Neural cell (in vitro differentiated cells): Measurements from ENCODE around the gene ITPR2. TPM values are rescaled to one million over a fixed set of nuclear protein-coding genes. Genes with fewer than 3 reads are reported as not detected.

Experiments
- H2AFZ ChIP-seq: fragments of 200-600, 300-800 bp; sonication (generic), shearing (Covaris generic); 2 replicates; pipeline ENCODE4 v1.6.0; 2014; ENCODE audit warnings: low read depth, mild to moderate bottlenecking, antibody characterized with exemption, low read length, moderate library complexity
- H3F3A ChIP-seq: fragments of 200-600 bp; shearing (Covaris generic); 2 replicates; pipeline ENCODE4 v1.6.1; 2016; ENCODE audit warnings: mild to moderate bottlenecking, moderate library complexity, mixed read lengths, antibody characterized with exemption, low read length; ENCODE audit not compliant: insufficient read depth, poor library complexity, severe bottlenecking
- H3K27ac ChIP-seq: fragments of 200-600, 300-800 bp; sonication (generic), shearing (Covaris generic); 2 replicates; pipeline ENCODE4 v1.5.1; 2014; ENCODE audit warnings: mild to moderate bottlenecking, low read length, moderate library complexity
- H3K27me3 ChIP-seq: fragments of 300-800, 200-600 bp; sonication (generic), shearing (Covaris generic); 2 replicates; pipeline ENCODE4 v1.6.0; 2014; ENCODE audit warnings: mild to moderate bottlenecking, low read depth, low read length, moderate library complexity; ENCODE audit not compliant: insufficient read depth
- H3K36me3 ChIP-seq: fragments of 300-800, 200-600 bp; sonication (generic), shearing (Covaris generic); 2 replicates; pipeline ENCODE4 v1.5.1; 2014; ENCODE audit warnings: mild to moderate bottlenecking, antibody characterized with exemption, low read length, moderate library complexity; ENCODE audit not compliant: insufficient read depth
- H3K4me2 ChIP-seq: fragments of 300-800, 200-600 bp; sonication (generic), shearing (Covaris generic); 2 replicates; pipeline ENCODE4 v1.6.0; 2014; ENCODE audit warnings: mild to moderate bottlenecking, low read length
- H3K4me3 ChIP-seq: fragments of 300-800, 200-600 bp; sonication (generic), shearing (Covaris generic); 2 replicates; pipeline ENCODE4 v1.5.1; 2014; ENCODE audit warnings: mild to moderate bottlenecking, low read length, moderate library complexity
- H3K79me2 ChIP-seq: fragments of 200-600 bp; shearing (Covaris generic); replicated peaks from 2 replicates; pipeline ENCODE4 v1.6.0; 2014; ENCODE audit warnings: mild to moderate bottlenecking, low read length, moderate library complexity; ENCODE audit not compliant: insufficient read depth
- H3K9ac ChIP-seq: fragments of 300-800, 200-600 bp; sonication (generic), shearing (Covaris generic); 2 replicates; pipeline ENCODE4 v1.6.1; 2016; ENCODE audit warnings: mild to moderate bottlenecking, low read length, mixed read lengths
- H3K9me2 ChIP-seq: fragments of 200-600 bp; shearing (Covaris generic); 2 replicates; pipeline ENCODE4 v1.6.1; 2016; ENCODE audit warnings: mild to moderate bottlenecking, low read length, mixed read lengths; ENCODE audit not compliant: insufficient read depth
- H3K9me3 ChIP-seq: fragments of 200-600, 300-800 bp; sonication (generic), shearing (Covaris generic); 2 replicates; pipeline ENCODE4 v1.6.1; 2016; ENCODE audit warnings: mild to moderate bottlenecking, mixed run types, low read length, moderate library complexity, mixed read lengths
- H4K20me1 ChIP-seq: fragments of 200-600 bp; shearing (Covaris generic); 2 replicates; pipeline ENCODE4 v1.6.1; 2016; ENCODE audit warnings: mild to moderate bottlenecking, mixed run types; ENCODE audit not compliant: insufficient read depth
- CTCF ChIP-seq: fragments of 450-650 bp; IDR thresholded peaks from 2 replicates; pipeline ENCODE4 v1.5.1; 2014; ENCODE audit warnings: antibody characterized with exemption, mild to moderate bottlenecking, moderate library complexity; ENCODE audit not compliant: poor library complexity, severe bottlenecking
- EP300 ChIP-seq: fragments of 450-650 bp; conservative IDR thresholded peaks from 2 replicates; pipeline ENCODE4 v1.6.1; 2014; ENCODE audit warnings: antibody characterized with exemption, mild to moderate bottlenecking, moderate library complexity; ENCODE audit not compliant: poor library complexity, severe bottlenecking
- EZH2 ChIP-seq: fragments of 200-600, 300-800 bp; shearing (Covaris generic), sonication (generic); IDR thresholded peaks from 2 replicates; pipeline ENCODE4 v1.6.1; 2014; ENCODE audit warnings: antibody characterized with exemption, low read length, borderline replicate concordance, mild to moderate bottlenecking; ENCODE audit not compliant: insufficient read depth, poor library complexity, severe bottlenecking
- MXI1 ChIP-seq: fragments of 450-650 bp; conservative IDR thresholded peaks from 2 replicates; pipeline ENCODE4 v1.6.1; 2014; ENCODE audit warnings: antibody characterized with exemption, mild to moderate bottlenecking; ENCODE audit not compliant: poor library complexity, severe bottlenecking
- POLR2AphosphoS5 ChIP-seq: IDR thresholded peaks from 2 replicates; pipeline ENCODE4 v1.6.1; 2012
- RAD21 ChIP-seq: fragments of 450-650 bp; conservative IDR thresholded peaks from 2 replicates; pipeline ENCODE4 v1.6.1; 2014; ENCODE audit warnings: antibody characterized with exemption, mild to moderate bottlenecking, moderate library complexity
- SMC3 ChIP-seq: fragments of 450-650 bp; conservative IDR thresholded peaks from 2 replicates; pipeline ENCODE4 v1.6.1; 2014; ENCODE audit warnings: antibody characterized with exemption, mild to moderate bottlenecking, moderate library complexity; ENCODE audit not compliant: poor library complexity
- TAF1 ChIP-seq: IDR thresholded peaks from 2 replicates; pipeline ENCODE4 v1.6.1; 2012; ENCODE audit warnings: low read depth
- polyA plus RNA-seq: library from polyadenylated mRNA; depleted of rRNA; stranded (reverse); fragments of >200 nt; gene quantifications from 2 replicates; pipeline ENCODE4 v1.2.3, GENCODE V29; 2014
- TF ChIP-seq, protein P1 (sequence below): IDR thresholded peaks from 2 replicates; pipeline ENCODE4 v1.6.1; 2012; ENCODE audit warnings: borderline replicate concordance

ITPR2 gene
- polyA plus RNA-seq, 1 donor from 2014 or later: 2.0 TPM

DNA sequence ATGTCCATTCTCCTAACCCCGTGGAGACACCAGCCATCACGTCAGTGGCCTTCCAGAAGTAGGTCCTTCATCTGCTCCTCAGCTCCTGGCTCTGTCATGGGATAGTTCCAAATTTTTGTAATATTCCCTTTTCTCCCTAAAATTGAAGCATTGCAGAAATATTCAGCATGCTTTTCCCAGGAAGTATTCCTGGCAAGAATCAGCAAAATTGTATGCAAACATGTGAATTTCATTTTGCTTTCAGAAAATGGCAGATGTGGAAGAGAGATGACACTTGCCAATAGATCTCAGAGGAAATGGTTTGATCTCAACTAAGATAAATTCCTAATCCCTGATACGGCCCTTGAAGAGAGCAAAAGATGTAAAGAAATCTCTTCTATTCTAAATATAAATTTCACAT lies 298.9 kb downstream of the ITPR2 start:
- Histone ChIP-seq H3K4me3 (no peak overlapping the region), H3K4me2 (no peak overlapping the region), H3K27ac (no peak overlapping the region), H3K9me2 (no peaks in the 10 kb centered on the region), H2AFZ (no peak overlapping the region), H4K20me1 (no peaks in the 10 kb centered on the region), H3K9me3 (no peaks in the 10 kb centered on the region), H3K9ac (no peak overlapping the region), H3K79me2 (no peaks in the 10 kb centered on the region), H3F3A (no peaks in the 10 kb centered on the region), H3K36me3 (no peaks in the 10 kb centered on the region), H3K27me3 (no peaks in the 10 kb centered on the region)
- TF ChIP-seq TAF1 (no peak), EP300 (no peak), EZH2 (no peak), SMC3 (no peak), POLR2AphosphoS5 (no peak), MXI1 (no peak), RAD21 (no peak), CTCF (no peak)
- TF ChIP-seq, protein P1, sequence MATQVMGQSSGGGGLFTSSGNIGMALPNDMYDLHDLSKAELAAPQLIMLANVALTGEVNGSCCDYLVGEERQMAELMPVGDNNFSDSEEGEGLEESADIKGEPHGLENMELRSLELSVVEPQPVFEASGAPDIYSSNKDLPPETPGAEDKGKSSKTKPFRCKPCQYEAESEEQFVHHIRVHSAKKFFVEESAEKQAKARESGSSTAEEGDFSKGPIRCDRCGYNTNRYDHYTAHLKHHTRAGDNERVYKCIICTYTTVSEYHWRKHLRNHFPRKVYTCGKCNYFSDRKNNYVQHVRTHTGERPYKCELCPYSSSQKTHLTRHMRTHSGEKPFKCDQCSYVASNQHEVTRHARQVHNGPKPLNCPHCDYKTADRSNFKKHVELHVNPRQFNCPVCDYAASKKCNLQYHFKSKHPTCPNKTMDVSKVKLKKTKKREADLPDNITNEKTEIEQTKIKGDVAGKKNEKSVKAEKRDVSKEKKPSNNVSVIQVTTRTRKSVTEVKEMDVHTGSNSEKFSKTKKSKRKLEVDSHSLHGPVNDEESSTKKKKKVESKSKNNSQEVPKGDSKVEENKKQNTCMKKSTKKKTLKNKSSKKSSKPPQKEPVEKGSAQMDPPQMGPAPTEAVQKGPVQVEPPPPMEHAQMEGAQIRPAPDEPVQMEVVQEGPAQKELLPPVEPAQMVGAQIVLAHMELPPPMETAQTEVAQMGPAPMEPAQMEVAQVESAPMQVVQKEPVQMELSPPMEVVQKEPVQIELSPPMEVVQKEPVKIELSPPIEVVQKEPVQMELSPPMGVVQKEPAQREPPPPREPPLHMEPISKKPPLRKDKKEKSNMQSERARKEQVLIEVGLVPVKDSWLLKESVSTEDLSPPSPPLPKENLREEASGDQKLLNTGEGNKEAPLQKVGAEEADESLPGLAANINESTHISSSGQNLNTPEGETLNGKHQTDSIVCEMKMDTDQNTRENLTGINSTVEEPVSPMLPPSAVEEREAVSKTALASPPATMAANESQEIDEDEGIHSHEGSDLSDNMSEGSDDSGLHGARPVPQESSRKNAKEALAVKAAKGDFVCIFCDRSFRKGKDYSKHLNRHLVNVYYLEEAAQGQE: no peak

GRCh38 chr12:26533211-26533610 lies 299.8 kb downstream of the ITPR2 start:
- Histone ChIP-seq H3F3A (no peaks in the 10 kb centered on the region), H3K36me3 (no peaks in the 10 kb centered on the region), H3K9me2 (no peaks in the 10 kb centered on the region), H3K27ac (no peak overlapping the region), H4K20me1 (no peaks in the 10 kb centered on the region), H3K4me3 (no peak overlapping the region), H3K9ac (no peak overlapping the region), H3K9me3 (no peaks in the 10 kb centered on the region), H2AFZ (no peak overlapping the region), H3K4me2 (no peak overlapping the region), H3K27me3 (no peaks in the 10 kb centered on the region), H3K79me2 (no peaks in the 10 kb centered on the region)
- TF ChIP-seq RAD21 (no peak), EZH2 (no peak), MXI1 (no peak), POLR2AphosphoS5 (no peak), EP300 (no peak), TAF1 (no peak), SMC3 (no peak), CTCF (no peak)
- TF ChIP-seq, protein P1: no peak
